OCI-M2 (cell line): ENCODE results near the gene ENOX1.

Experiments
- DNase-seq: peaks from one replicate; lab custom pipeline; 2025; ENCODE audit not compliant: unreplicated experiment; lab: John Stamatoyannopoulos, UW

Gene ENOX1

GRCh38 chr13:43611281-43612273 lies 175.2 kb downstream of the ENOX1 start:
- DNase-seq: no peak

- DNase-seq: no peak
Observed at GRCh38 chr13:43608400-43609137, 178.2 kb downstream of the ENOX1 start.

- DNase-seq: no peak
Observed at GRCh38 chr13:43597599-43597945, 189.2 kb downstream of the ENOX1 start.

GRCh38 chr13:43596924-43597598 lies 189.7 kb downstream of the ENOX1 start:
- no peak for DNase-seq

GRCh38 chr13:43596006-43596405 lies 190.8 kb downstream of the ENOX1 start:
- no peak for DNase-seq

- DNase-seq: no peak
Observed at GRCh38 chr13:43587376-43587775, 199.4 kb downstream of the ENOX1 start.

- DNase-seq: no peak
Observed at GRCh38 chr13:43584751-43585150, 202.0 kb downstream of the ENOX1 start.

GRCh38 chr13:43583321-43583720 lies 203.5 kb downstream of the ENOX1 start:
- no peak for DNase-seq

GRCh38 chr13:43580280-43580679 lies 206.5 kb downstream of the ENOX1 start:
- DNase-seq: no peak

- DNase-seq: no peak
Observed at GRCh38 chr13:43579321-43579720, 207.5 kb downstream of the ENOX1 start.

GRCh38 chr13:43574605-43575004 lies 212.2 kb downstream of the ENOX1 start:
- no peak for DNase-seq

- no peak for DNase-seq
Observed at GRCh38 chr13:43573802-43574514, 212.8 kb downstream of the ENOX1 start.

GRCh38 chr13:43573361-43573740 lies 213.4 kb downstream of the ENOX1 start:
- DNase-seq: no peak

- no peak for DNase-seq
Observed at GRCh38 chr13:43572656-43573360, 214.0 kb downstream of the ENOX1 start.

- DNase-seq: no peak
Observed at GRCh38 chr13:43569658-43570057, 217.1 kb downstream of the ENOX1 start.

- no peak for DNase-seq
Observed at GRCh38 chr13:43567608-43568007, 219.2 kb downstream of the ENOX1 start.

GRCh38 chr13:43564952-43565351 lies 221.8 kb downstream of the ENOX1 start:
- DNase-seq: no peak

- DNase-seq: no peak
Observed at GRCh38 chr13:43561081-43561480, 225.7 kb downstream of the ENOX1 start.

GRCh38 chr13:43558939-43559338 lies 227.8 kb downstream of the ENOX1 start:
- DNase-seq: no peak

- no peak for DNase-seq
Observed at GRCh38 chr13:43558326-43558725, 228.4 kb downstream of the ENOX1 start.
